Liver (tissue), 9 donors: ENCODE measurements around the gene IWS1. TPM values are rescaled to one million over a fixed set of nuclear protein-coding genes. Genes with fewer than 3 reads are reported as not detected.

ENCODE experiments used
- DNase-seq: peaks from one replicate; pipeline ENCODE4 v3.0.0-alpha.2; 2017; ENCODE audit warnings: low spot score
- H3K27ac ChIP-seq, 2 donors: one replicate each; pipeline ENCODE4 v1.7.0; 2013; ENCODE audit warnings: inconsistent platforms in 2 of 2, low read length in 2 of 2, control low read depth in 1 of 2, low read depth in 1 of 2, mild to moderate bottlenecking in 1 of 2
- H3K27me3 ChIP-seq, 4 donors: one replicate each; pipeline versions ENCODE4 v1.6.1 to v1.7.0; 2013; ENCODE audit warnings: low read length in 3 of 4, inconsistent platforms in 1 of 4, mild to moderate bottlenecking in 1 of 4, moderate library complexity in 1 of 4; ENCODE audit not compliant: control insufficient read depth in 4 of 4, insufficient read depth in 4 of 4
- H3K36me3 ChIP-seq, 4 donors: one replicate each; pipeline versions ENCODE4 v1.6.1 to v1.7.0; 2013; ENCODE audit warnings: low read length in 3 of 4, mild to moderate bottlenecking in 3 of 4, low read depth in 1 of 4, moderate library complexity in 1 of 4; ENCODE audit not compliant: control insufficient read depth in 4 of 4, insufficient read depth in 3 of 4
- H3K4me1 ChIP-seq, 4 donors: one replicate each; pipeline versions ENCODE4 v1.6.1 to v1.7.0; 2013; ENCODE audit warnings: low read length in 3 of 4, mild to moderate bottlenecking in 3 of 4, moderate library complexity in 1 of 4; ENCODE audit not compliant: control insufficient read depth in 4 of 4, insufficient read depth in 4 of 4
- H3K4me3 ChIP-seq, 3 donors: one replicate each; pipeline versions ENCODE4 v1.6.1 to v1.7.0; 2013; ENCODE audit warnings: low read length in 3 of 3, control low read depth in 1 of 3, low read depth in 1 of 3, mild to moderate bottlenecking in 1 of 3
- H3K9ac ChIP-seq, 2 donors: one replicate each; pipeline ENCODE4 v1.7.0; 2013; ENCODE audit warnings: low read length in 2 of 2, mild to moderate bottlenecking in 2 of 2, moderate library complexity in 2 of 2, control low read depth in 1 of 2, low read depth in 1 of 2
- H3K9me3 ChIP-seq, 4 donors: one replicate each; pipeline versions ENCODE4 v1.6.1 to v1.7.0; 2013; ENCODE audit warnings: low read length in 3 of 4; ENCODE audit not compliant: control insufficient read depth in 4 of 4
- ATF3 ChIP-seq: IDR thresholded peaks from 2 replicates; pipeline ENCODE4 v1.6.1; 2016; ENCODE audit warnings: antibody characterized with exemption
- CTCF ChIP-seq: fragments of 150-350 bp; IDR thresholded peaks from 2 replicates; pipeline ENCODE4 v1.5.1; 2017; ENCODE audit warnings: improper control_type of control experiment, low read depth, low read length; ENCODE audit not compliant: missing input control
- EGR1 ChIP-seq, 2 donors: IDR thresholded peaks; 2 replicates each; pipeline ENCODE4 v1.6.1; 2016 to 2018; ENCODE audit warnings: antibody characterized with exemption in 2 of 2, low read depth in 2 of 2
- FOXA1 ChIP-seq: IDR thresholded peaks from 2 replicates; pipeline ENCODE4 v1.6.1; 2016; ENCODE audit warnings: antibody characterized with exemption
- FOXA2 ChIP-seq: IDR thresholded peaks from 2 replicates; pipeline ENCODE4 v1.6.1; 2016; ENCODE audit warnings: antibody characterized with exemption
- GABPA ChIP-seq, 2 donors: IDR thresholded peaks in 1 of 2; conservative IDR thresholded peaks in 1 of 2; 2 replicates each; pipeline ENCODE4 v1.6.1; 2016; ENCODE audit warnings: antibody characterized with exemption in 2 of 2, mild to moderate bottlenecking in 1 of 2, moderate library complexity in 1 of 2
- HNF4A ChIP-seq, 2 donors: conservative IDR thresholded peaks; 2 replicates each; pipeline ENCODE4 v1.6.1; 2016; ENCODE audit warnings: antibody characterized with exemption in 2 of 2, mild to moderate bottlenecking in 2 of 2
- HNF4G ChIP-seq: IDR thresholded peaks from 2 replicates; pipeline ENCODE4 v1.6.1; 2016; ENCODE audit warnings: antibody characterized with exemption
- JUND ChIP-seq, 2 donors: IDR thresholded peaks; 2 replicates each; pipeline ENCODE4 v1.6.1; 2016; ENCODE audit warnings: antibody characterized with exemption in 2 of 2
- MAX ChIP-seq: IDR thresholded peaks from 2 replicates; pipeline ENCODE4 v1.6.1; 2016; ENCODE audit warnings: antibody characterized with exemption
- NR2F2 ChIP-seq: IDR thresholded peaks from 2 replicates; pipeline ENCODE4 v1.6.1; 2016; ENCODE audit warnings: antibody characterized with exemption
- RAD21 ChIP-seq, 2 donors: IDR thresholded peaks; 2 replicates each; pipeline ENCODE4 v1.6.1; 2016; ENCODE audit warnings: antibody characterized with exemption in 2 of 2, mild to moderate bottlenecking in 2 of 2
- REST ChIP-seq: IDR thresholded peaks from 2 replicates; pipeline ENCODE4 v1.6.1; 2016; ENCODE audit warnings: antibody characterized with exemption, mild to moderate bottlenecking
- RXRA ChIP-seq, 2 donors: IDR thresholded peaks; 2 replicates each; pipeline ENCODE4 v1.6.1; 2017 to 2018; ENCODE audit warnings: antibody characterized with exemption in 2 of 2, mild to moderate bottlenecking in 1 of 2
- SP1 ChIP-seq: IDR thresholded peaks from 2 replicates; pipeline ENCODE4 v1.6.1; 2018; ENCODE audit warnings: antibody characterized with exemption, mild to moderate bottlenecking
- TAF1 ChIP-seq: conservative IDR thresholded peaks from 2 replicates; pipeline ENCODE4 v1.6.1; 2016; ENCODE audit warnings: antibody characterized with exemption, mild to moderate bottlenecking
- YY1 ChIP-seq: IDR thresholded peaks from 2 replicates; pipeline ENCODE4 v1.6.1; 2016; ENCODE audit warnings: antibody characterized with exemption, mild to moderate bottlenecking
- ZBTB33 ChIP-seq: IDR thresholded peaks from 2 replicates; pipeline ENCODE4 v1.6.1; 2016; ENCODE audit warnings: antibody characterized with exemption
- WGBS: extraction: QIAGEN DNeasy Blood & Tissue Kit; methylation state at CpG from one replicate; pipeline ENCODE4 v1.1.7; 2013; 5-methylcytosine and 5-hydroxymethylcytosine counted together
- polyA plus RNA-seq, 2 donors: library from polyadenylated mRNA; stranded (reverse) in 1 of 2; unstranded in 1 of 2; fragments of 200-250 nt in 1 of 2; fragments of >200 nt in 1 of 2; fragmentation: Nextera tagmentation in 1 of 2; extraction: Ambion mirVana in 1 of 2; gene quantifications; one replicate each; pipeline versions ENCODE4 v1.2.1 to v1.2.3, GENCODE V29; 2013 to 2015
- total RNA-seq, 2 donors: library from RNA; depleted of rRNA; stranded (reverse); fragments of >200 nt; gene quantifications; one replicate each; pipeline ENCODE4 v1.2.3, GENCODE V29; 2014
- donor health status: healthy.
- donor health status: healthy.
- donor health status: healthy.
- donor health status: healthy.
- donor health status: healthy.

Gene IWS1
- total and polyA plus RNA-seq, 4 donors: 13.0 to 28.9 (median 22.8) TPM

GRCh38 chr2:127514076-127514475, 12.2 kb downstream of the IWS1 start:
- Histone ChIP-seq H3K4me3 (no peak overlapping the region), H3K9me3 (no peaks in the 10 kb centered on the region), H3K36me3 (peaks cover 4 to 19% (median 15%) of the 10 kb centered on the region in 4 donors), H3K27ac (no peak overlapping the region), H3K4me1 (peaks cover 0 to 3% (median 2%) of the 10 kb centered on the region in 4 donors), H3K9ac (no peak overlapping the region), H3K27me3 (no peaks in the 10 kb centered on the region)
- TF ChIP-seq RXRA (IDR thresholded peaks at IDR 0.05) (no peak), EGR1 (IDR thresholded peaks at IDR 0.05; ENCODE audit: low read depth in 2 of 2) (no peak), FOXA1 (no peak), SP1 (no peak), NR2F2 (no peak), CTCF (no peak), RAD21 (IDR thresholded peaks at IDR 0.05) (no peak), TAF1 (no peak), YY1 (no peak), REST (no peak), ZBTB33 (no peak), FOXA2 (no peak), HNF4A (conservative IDR thresholded peaks at IDR 0.05) (no peak), GABPA (IDR thresholded peaks at IDR 0.05 in 1 of 2, conservative IDR thresholded peaks at IDR 0.05 in 1 of 2) (no peak), JUND (IDR thresholded peaks at IDR 0.05) (no peak), MAX (no peak), ATF3 (no peak), HNF4G (no peak)
- DNase-seq: no peak
- 90% methylated on average over 10 of the region's 10 CpGs for WGBS
